ENCODE measurements around the gene METTL2A.
"Not testable (repeated sequence)": the region's sequence is repeated elsewhere in the genome, so short reads cannot be mapped to it uniquely, and the experiment has no call there.

DNA sequence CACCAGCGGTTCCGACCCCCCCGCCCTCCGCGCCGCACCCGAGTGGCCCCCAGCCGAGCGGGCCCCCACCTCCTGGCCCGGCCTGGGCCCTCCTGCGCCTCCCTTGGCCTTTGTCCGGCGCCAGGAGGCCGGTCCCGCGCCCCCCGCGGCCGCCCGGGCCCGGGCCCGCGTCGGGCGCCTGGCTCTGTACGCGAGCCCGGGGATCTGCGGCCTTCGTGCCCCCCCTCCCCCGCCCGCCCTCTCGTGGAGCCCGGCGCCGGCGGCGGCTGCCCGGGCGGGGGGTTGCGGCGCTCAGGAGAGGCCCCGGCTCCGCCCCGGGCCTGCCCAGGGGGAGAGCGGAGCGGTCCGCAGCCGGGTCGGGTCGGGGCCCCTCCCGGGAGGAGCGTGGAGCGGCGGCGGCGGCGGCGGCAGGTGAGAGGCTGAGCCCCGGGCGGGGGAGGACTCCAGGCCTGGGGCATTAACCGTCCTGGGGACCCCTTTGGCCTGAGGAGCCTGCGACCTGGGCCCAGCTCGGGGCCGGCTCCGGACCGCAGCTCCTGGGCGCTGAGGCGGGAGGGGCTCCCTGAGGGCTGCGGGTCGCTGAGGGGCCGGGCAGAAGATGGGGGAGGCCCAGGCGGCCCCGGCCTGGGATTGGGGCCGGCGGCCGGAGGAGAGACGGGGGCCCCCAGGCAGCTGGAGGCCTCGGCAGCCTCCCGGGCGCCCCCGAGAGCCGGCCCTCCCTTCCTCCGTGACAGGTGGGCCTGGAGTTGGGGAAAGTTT is 55.4 kb downstream of the METTL2A start:
- TF ChIP-seq EZH2phosphoT487 (IDR thresholded peaks at IDR 0.05; ENCODE audit: low read depth, severe bottlenecking, unreplicated experiment); EZH2 (IDR thresholded peaks at IDR 0.05; ENCODE audit: borderline replicate concordance): not testable (repeated sequence)
- TF ChIP-seq, protein P1, sequence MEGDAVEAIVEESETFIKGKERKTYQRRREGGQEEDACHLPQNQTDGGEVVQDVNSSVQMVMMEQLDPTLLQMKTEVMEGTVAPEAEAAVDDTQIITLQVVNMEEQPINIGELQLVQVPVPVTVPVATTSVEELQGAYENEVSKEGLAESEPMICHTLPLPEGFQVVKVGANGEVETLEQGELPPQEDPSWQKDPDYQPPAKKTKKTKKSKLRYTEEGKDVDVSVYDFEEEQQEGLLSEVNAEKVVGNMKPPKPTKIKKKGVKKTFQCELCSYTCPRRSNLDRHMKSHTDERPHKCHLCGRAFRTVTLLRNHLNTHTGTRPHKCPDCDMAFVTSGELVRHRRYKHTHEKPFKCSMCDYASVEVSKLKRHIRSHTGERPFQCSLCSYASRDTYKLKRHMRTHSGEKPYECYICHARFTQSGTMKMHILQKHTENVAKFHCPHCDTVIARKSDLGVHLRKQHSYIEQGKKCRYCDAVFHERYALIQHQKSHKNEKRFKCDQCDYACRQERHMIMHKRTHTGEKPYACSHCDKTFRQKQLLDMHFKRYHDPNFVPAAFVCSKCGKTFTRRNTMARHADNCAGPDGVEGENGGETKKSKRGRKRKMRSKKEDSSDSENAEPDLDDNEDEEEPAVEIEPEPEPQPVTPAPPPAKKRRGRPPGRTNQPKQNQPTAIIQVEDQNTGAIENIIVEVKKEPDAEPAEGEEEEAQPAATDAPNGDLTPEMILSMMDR (IDR thresholded peaks at IDR 0.05; ENCODE audit: poor library complexity) = not testable (repeated sequence)
